HEK293T (cell line): ENCODE measurements around the gene SERPINI1.

Experiments used
- ARNT ChIP-seq: fragments of 450-650 bp; IDR thresholded peaks from 2 replicates; pipeline ENCODE4 v1.6.1; 2017; ENCODE audit warnings: mild to moderate bottlenecking
- ELF4 ChIP-seq: fragments of 450-650 bp; IDR thresholded peaks from 2 replicates; pipeline ENCODE4 v1.6.1; 2017; ENCODE audit warnings: antibody characterized with exemption
- FOXA1 ChIP-seq: fragments of 450-650 bp; IDR thresholded peaks from 2 replicates; pipeline ENCODE4 v1.6.1; 2016; ENCODE audit warnings: mild to moderate bottlenecking
- FOXK2 ChIP-seq: fragments of 450-650 bp; IDR thresholded peaks from 2 replicates; pipeline ENCODE4 v1.6.1; 2016; ENCODE audit warnings: mild to moderate bottlenecking
- FOXM1 ChIP-seq: fragments of 450-650 bp; IDR thresholded peaks from 2 replicates; pipeline ENCODE4 v1.6.1; 2017; ENCODE audit warnings: mild to moderate bottlenecking, borderline replicate concordance
- HDGF ChIP-seq: fragments of 450-650 bp; IDR thresholded peaks from 2 replicates; pipeline ENCODE4 v1.6.1; 2017; ENCODE audit warnings: antibody characterized with exemption, borderline replicate concordance
- L3MBTL2 ChIP-seq: fragments of 450-650 bp; conservative IDR thresholded peaks from 2 replicates; pipeline ENCODE4 v1.6.1; 2016; ENCODE audit warnings: mild to moderate bottlenecking
- NFRKB ChIP-seq: fragments of 450-650 bp; IDR thresholded peaks from 2 replicates; pipeline ENCODE4 v1.6.1; 2016; ENCODE audit warnings: mild to moderate bottlenecking, moderate library complexity
- PKNOX1 ChIP-seq: fragments of 450-650 bp; IDR thresholded peaks from 2 replicates; pipeline ENCODE4 v1.6.1; 2016
- SP1 ChIP-seq: fragments of 450-650 bp; IDR thresholded peaks from 2 replicates; pipeline ENCODE4 v1.6.1; 2017
- SUZ12 ChIP-seq: fragments of 450-650 bp; IDR thresholded peaks from 2 replicates; pipeline ENCODE4 v1.6.1; 2016; ENCODE audit warnings: mild to moderate bottlenecking
- TARDBP ChIP-seq: fragments of 450-650 bp; IDR thresholded peaks from 2 replicates; pipeline ENCODE4 v1.6.1; 2016

GRCh38 chr3:167734498-167735232 is 856 bp upstream of the SERPINI1 start, which contains the start of gene PDCD10:
- TF ChIP-seq FOXK2 (no peak), SP1 (no peak), FOXM1 (no peak), ELF4 (0 out of 2 replicates have a peak, but pooled peaks have one; percentile 28), NFRKB (no peak), PKNOX1 (peak; percentile 71), TARDBP (no peak), ARNT (no peak), HDGF (peak; percentile 89; the same call in 1 of the 2 replicates), L3MBTL2 (peak; percentile 67), FOXA1 (no peak), SUZ12 (peak; percentile 78)
